GM12878 (cell line): Measurements from ENCODE around the gene DYNLT2B. TPM values are rescaled to one million over a fixed set of nuclear protein-coding genes. Genes with fewer than 3 reads are reported as not detected.
A peak's percentile ranks its signal among the peaks of the same experiment; 100 is the strongest.

Experiments used
- ATAC-seq: fragments of 200-7000 bp; cut with Tn5 transposase; 3 replicates; pipeline ENCODE4 v1.9.1; 2020; ENCODE audit warnings: mild to moderate bottlenecking, moderate library complexity
- BruUV-seq: library from RNA; stranded (reverse); fragments of 400-500 nt; replicated peaks from 2 replicates; lab custom pipeline; 2021; lab: Mats Ljungman, UMichigan
- CTCF ChIA-PET: fragments of 300-600 bp; sonication (Branson Sonifier 250); formaldehyde crosslinking; extraction: SDS; loops from one replicate; lab custom pipeline; 2021; ENCODE audit warnings: inconsistent platforms; lab: Yijun Ruan, JAX
- POLR2A ChIA-PET: fragments of 350-600 bp; formaldehyde crosslinking; extraction: SDS; loops from one replicate; lab custom pipeline; 2021; ENCODE audit warnings: inconsistent platforms; lab: Charles Lee
- RAD21 ChIA-PET: fragments of 300-600 bp; sonication (Branson Sonifier 250); formaldehyde crosslinking; loops from one replicate; lab custom pipeline; 2023; ENCODE audit warnings: antibody characterized with exemption; ENCODE audit not compliant: unreplicated experiment; lab: Charles Lee
- SMC1A ChIA-PET: fragments of 300-600 bp; sonication (Branson Sonifier 250); formaldehyde crosslinking; loops from one replicate; lab custom pipeline; 2023; ENCODE audit not compliant: unreplicated experiment, uncharacterized antibody; lab: Charles Lee
- DNase-seq: peaks from one replicate; pipeline ENCODE4 v3.0.0-alpha.2; 2011; ENCODE audit warnings: low read depth, low spot score
- FAIRE-seq: peaks from 3 replicates; lab custom pipeline; 2011; peaks lifted over from hg19 to GRCh38; lab: Jason Lieb, UNC
- H2AFZ ChIP-seq: 2 replicates; pipeline ENCODE4 v1.6.0; 2011; ENCODE audit warnings: low read depth, low read length, control low read depth; ENCODE audit not compliant: control insufficient read depth
- H3K27ac ChIP-seq: 2 replicates; pipeline ENCODE4 v1.5.1; 2011; ENCODE audit warnings: control low read depth; ENCODE audit not compliant: control insufficient read depth, insufficient read depth
- H3K27me3 ChIP-seq, 2 experiments: replicated peaks in 1 of 2; 2 replicates each; pipeline versions ENCODE4 v1.6.0 to v1.6.1; 2011; ENCODE audit warnings: low read length in 1 of 2; ENCODE audit not compliant: control insufficient read depth in 2 of 2, insufficient read depth in 2 of 2
- H3K36me3 ChIP-seq, 2 experiments: 2 replicates each; pipeline ENCODE4 v1.5.1; 2011; ENCODE audit warnings: low read length in 1 of 2; ENCODE audit not compliant: control insufficient read depth in 2 of 2, insufficient read depth in 2 of 2
- H3K4me1 ChIP-seq: 2 replicates; pipeline ENCODE4 v1.6.1; 2011; ENCODE audit warnings: mild to moderate bottlenecking, low read length, moderate library complexity, mixed read lengths; ENCODE audit not compliant: control insufficient read depth, insufficient read depth
- H3K4me2 ChIP-seq: 2 replicates; pipeline ENCODE4 v1.6.0; 2011; ENCODE audit warnings: control low read depth; ENCODE audit not compliant: control insufficient read depth, insufficient read depth
- H3K4me3 ChIP-seq: fragments of 200-600 bp; sonication (generic); 2 replicates; pipeline ENCODE4 v1.5.1; 2016
- H3K79me2 ChIP-seq: 2 replicates; pipeline ENCODE4 v1.6.0; 2011; ENCODE audit warnings: low read length; ENCODE audit not compliant: control insufficient read depth, insufficient read depth
- H3K9ac ChIP-seq: 2 replicates; pipeline ENCODE4 v1.8.0; 2011; ENCODE audit warnings: low read length, control low read depth, mixed read lengths; ENCODE audit not compliant: control insufficient read depth, insufficient read depth
- H3K9me3 ChIP-seq: replicated peaks from 3 replicates; pipeline ENCODE4 v1.5.1; 2011; ENCODE audit warnings: mild to moderate bottlenecking, low read length; ENCODE audit not compliant: control insufficient read depth, insufficient read depth
- H4K20me1 ChIP-seq: 2 replicates; pipeline ENCODE4 v1.6.0; 2011; ENCODE audit not compliant: control insufficient read depth, insufficient read depth
- EGR1 ChIP-seq, 2 experiments: IDR thresholded peaks; 1 replicate in 1 of 2; 2 replicates in 1 of 2; pipeline ENCODE4 v1.6.1; 2011 to 2012; ENCODE audit warnings: low read depth in 2 of 2, low read length in 2 of 2, borderline replicate concordance in 1 of 2, mild to moderate bottlenecking in 1 of 2, moderate library complexity in 1 of 2
- PAX8 ChIP-seq: fragments of 450-650 bp; IDR thresholded peaks from 2 replicates; pipeline ENCODE4 v1.6.1; 2017; ENCODE audit warnings: mild to moderate bottlenecking, moderate library complexity
- SPI1 ChIP-seq: IDR thresholded peaks from 2 replicates; pipeline ENCODE4 v1.6.1; 2011; ENCODE audit warnings: low read depth, mild to moderate bottlenecking, low read length, moderate library complexity, borderline replicate concordance; ENCODE audit not compliant: insufficient read depth
- TCF3 ChIP-seq: IDR thresholded peaks from 2 replicates; pipeline ENCODE4 v1.6.1; 2012; ENCODE audit warnings: low read depth, mild to moderate bottlenecking, low read length, borderline replicate concordance; ENCODE audit not compliant: insufficient read depth
- WGBS: methylation state at CpG from one replicate; pipeline ENCODE4 v1.1.6; 2016; ENCODE audit warnings: low lambda C conversion rate; ENCODE audit not compliant: insufficient replicate concordance, insufficient coverage; ENCODE audit errors: missing lambda C conversion rate; 5-methylcytosine and 5-hydroxymethylcytosine counted together
- in situ Hi-C: fragments of 300-500 bp; cut with MboI; formaldehyde crosslinking; loops from 9 replicates; pipeline ENCODE4 v1.14.3; 2018; ENCODE audit warnings: mixed read lengths
- intact Hi-C: fragments of 100-400 bp; cut with micrococcal nuclease; formaldehyde crosslinking; loops from one replicate; pipeline ENCODE4 v1.14.2; 2022; ENCODE audit not compliant: unreplicated experiment
- polyA plus RNA-seq, 11 experiments: library from polyadenylated mRNA; depleted of rRNA in 4 of 11; unstranded in 6 of 11; stranded (reverse) in 5 of 11; fragments of >200 nt; fragmentation: Nextera tagmentation in 4 of 11; fragmentation: Illumina TruSeq in 1 of 11; extraction: Ambion mirVana in 4 of 11; extraction: Trizol in 1 of 11; gene quantifications; 1 replicate in 1 of 11; 2 replicates in 10 of 11; pipeline versions ENCODE4 v1.2.1 to v1.2.3, GENCODE V29; 2011 to 2016; ENCODE audit warnings: inconsistent platforms in 2 of 11, missing spikeins in 2 of 11, low read depth in 1 of 11
- total RNA-seq, 4 experiments: library from RNA; depleted of rRNA in 3 of 4; stranded (reverse); fragments of >200 nt in 3 of 4; fragmentation: Illumina TruSeq in 1 of 4; extraction: Trizol in 1 of 4; gene quantifications; 2 replicates each; pipeline versions ENCODE4 v1.2.1 to v1.2.3, GENCODE V29; 2013 to 2021

DYNLT2B gene
- total and polyA plus RNA-seq, 10 of the 15 experiments (the other 5 are each of a cell fraction or from before 2014, with no cell fraction given): 8.6 to 89.7 (median 21.9) TPM

- BruUV-seq: no TSS peak
- 74% methylated on average over 9 of the region's 9 CpGs for WGBS
- no peak for DNase-seq
- peaks cover 19% of the 10 kb centered on the region for H3K79me2 ChIP-seq
- no peak overlapping the region for H3K4me2 ChIP-seq
- H3K9ac ChIP-seq: no peak overlapping the region
- H2AFZ ChIP-seq: no peak overlapping the region
- POLR2A ChIA-PET: interaction anchor here (0.6 kb wide), 2 partner anchors 102 to 902 kb away, joined by 3 to 4 read pairs; no protein-coding TSS in a partner anchor
- CTCF ChIA-PET: interaction anchor here (1.0 to 1.5 kb wide), 4 partner anchors 10 to 201 kb away, joined by 3 to 4 read pairs (median 4); no protein-coding TSS in a partner anchor
- H3K4me1 ChIP-seq: peaks cover 24% of the 10 kb centered on the region
- intact Hi-C loops: no loop called here
- no peak overlapping the region for H3K27ac ChIP-seq
- peak; percentile 72 for TF ChIP-seq SPI1
- TF ChIP-seq PAX8: no peak
- TF ChIP-seq EGR1 (IDR thresholded peaks at IDR 0.05; ENCODE audit: borderline replicate concordance in 1 of 2, low read depth in 2 of 2, low read length in 2 of 2): no peak
- TF ChIP-seq TCF3: no peak
- TF ChIP-seq, all 136 proteins: peak for 1
- Histone ChIP-seq H4K20me1 (no peaks in the 10 kb centered on the region), H3K36me3 (peaks cover 10 to 12% of the 10 kb centered on the region in 2 experiments; a peak in 3 of 4 replicates), H3K4me3 (no peak overlapping the region), H3K27me3 (no peaks in the 10 kb centered on the region), H3K9me3 (no peaks in the 10 kb centered on the region; the same call in 2 of the 3 replicates)
- in situ Hi-C loops: no loop called here
- FAIRE-seq (no peak), ATAC-seq (peak; percentile 50; the same call in 2 of the 3 replicates)
- SMC1A ChIA-PET: interaction anchor here (0.7 to 1.0 kb wide), 3 partner anchors 97 to 1930 kb away, joined by 3 read pairs; no protein-coding TSS in a partner anchor
- RAD21 ChIA-PET: interaction anchor here (1.4 kb wide), 1 partner anchor 49 kb away, joined by 7 read pairs; the partner anchor contains the start of gene DYNLT2B
Observed at GRCh38 chr3:196268284-196269163, 49.5 kb downstream of the DYNLT2B start.
